DOHH2 (cell line): ENCODE measurements around the gene ADCY6.

Experiments
- EZH2phosphoT487 ChIP-seq: fragments of 200-600 bp; sonication (generic); IDR thresholded peaks from 2 replicates; pipeline ENCODE4 v1.6.1; 2017; ENCODE audit warnings: borderline replicate concordance, mild to moderate bottlenecking, antibody characterized with exemption, low read length, moderate library complexity, mixed read lengths
- TF ChIP-seq, protein P1 (sequence below): fragments of 200-600 bp; sonication (generic); IDR thresholded peaks from one replicate; pipeline ENCODE4 v1.5.1; 2014; ENCODE audit warnings: antibody characterized with exemption, mild to moderate bottlenecking, low read depth, low read length; ENCODE audit not compliant: poor library complexity, severe bottlenecking

DNA sequence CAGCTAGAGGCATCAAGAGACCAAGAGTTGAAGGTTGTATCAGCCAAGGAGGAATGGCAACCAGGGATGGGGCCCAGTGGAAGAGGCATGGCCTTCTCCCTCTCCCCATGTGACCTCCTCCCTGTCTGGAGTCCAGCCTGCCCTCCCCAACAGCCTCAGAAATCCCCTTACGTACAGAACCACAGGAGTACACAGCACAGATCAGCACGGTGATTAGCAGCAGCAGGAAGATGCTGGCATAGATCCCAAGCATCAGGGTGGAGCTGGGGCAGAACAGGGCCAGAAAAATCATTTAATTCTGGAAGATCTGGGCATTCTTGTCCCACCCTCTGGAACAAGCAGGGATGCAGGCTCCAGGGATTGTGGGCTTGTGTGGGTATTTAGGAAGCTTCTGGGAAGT is 14.4 kb downstream of the ADCY6 start:
- TF ChIP-seq, protein P1, sequence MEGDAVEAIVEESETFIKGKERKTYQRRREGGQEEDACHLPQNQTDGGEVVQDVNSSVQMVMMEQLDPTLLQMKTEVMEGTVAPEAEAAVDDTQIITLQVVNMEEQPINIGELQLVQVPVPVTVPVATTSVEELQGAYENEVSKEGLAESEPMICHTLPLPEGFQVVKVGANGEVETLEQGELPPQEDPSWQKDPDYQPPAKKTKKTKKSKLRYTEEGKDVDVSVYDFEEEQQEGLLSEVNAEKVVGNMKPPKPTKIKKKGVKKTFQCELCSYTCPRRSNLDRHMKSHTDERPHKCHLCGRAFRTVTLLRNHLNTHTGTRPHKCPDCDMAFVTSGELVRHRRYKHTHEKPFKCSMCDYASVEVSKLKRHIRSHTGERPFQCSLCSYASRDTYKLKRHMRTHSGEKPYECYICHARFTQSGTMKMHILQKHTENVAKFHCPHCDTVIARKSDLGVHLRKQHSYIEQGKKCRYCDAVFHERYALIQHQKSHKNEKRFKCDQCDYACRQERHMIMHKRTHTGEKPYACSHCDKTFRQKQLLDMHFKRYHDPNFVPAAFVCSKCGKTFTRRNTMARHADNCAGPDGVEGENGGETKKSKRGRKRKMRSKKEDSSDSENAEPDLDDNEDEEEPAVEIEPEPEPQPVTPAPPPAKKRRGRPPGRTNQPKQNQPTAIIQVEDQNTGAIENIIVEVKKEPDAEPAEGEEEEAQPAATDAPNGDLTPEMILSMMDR = no peak
- TF ChIP-seq EZH2phosphoT487 = no peak
